GM19452 (cell line): ENCODE measurements around the gene VPS4A.
A peak's percentile ranks its signal among the peaks of the same experiment; 100 is the strongest.
"Not testable (repeated sequence)": the region's sequence is repeated elsewhere in the genome, so short reads cannot be mapped to it uniquely, and the experiment has no call there.

Experiments used
- ATAC-seq: cut with Tn5 transposase; IDR thresholded peaks from one replicate; pipeline ENCODE4 v1.9.1; 2021; ENCODE audit not compliant: unreplicated experiment

VPS4A gene

GRCh38 chr16:69326172-69326873 is 15.2 kb downstream of the VPS4A start:
- no peak for ATAC-seq

GRCh38 chr16:69327585-69328310 is 16.6 kb downstream of the VPS4A start:
- ATAC-seq = no peak

GRCh38 chr16:69328854-69329316 is 17.7 kb downstream of the VPS4A start:
- no peak for ATAC-seq

GRCh38 chr16:69329369-69330285 is 18.5 kb downstream of the VPS4A start:
- peak; percentile 26 for ATAC-seq

GRCh38 chr16:69330286-69331109 is 19.3 kb downstream of the VPS4A start, which contains the start of gene PDF:
Gene PDF, minus strand, starts transcription at chr16:69330588. Its CDS starts 18 bp downstream, at chr16:69330570.
- ATAC-seq = peak; percentile 92

GRCh38 chr16:69334696-69335095 is 23.5 kb downstream of the VPS4A start:
- no peak for ATAC-seq

- ATAC-seq = no peak
Observed at GRCh38 chr16:69338557-69339288, 27.6 kb downstream of the VPS4A start.

- peak; percentile 91 for ATAC-seq
Observed at GRCh38 chr16:69339289-69340094, 28.3 kb downstream of the VPS4A start, which contains the start of the genes COG8 and NIP7. Gene COG8, minus strand, starts transcription at chr16:69339564. Its CDS starts 12 bp downstream, at chr16:69339552. Gene NIP7, plus strand, starts transcription at chr16:69339772. Its CDS starts 58 bp downstream, at chr16:69339830.

GRCh38 chr16:69340095-69340644 is 29.0 kb downstream of the VPS4A start:
- ATAC-seq = no peak

GRCh38 chr16:69344171-69344570 is 33.0 kb downstream of the VPS4A start:
- no peak for ATAC-seq

- no peak for ATAC-seq
Observed at GRCh38 chr16:69345923-69346322, 34.8 kb downstream of the VPS4A start.

- no peak for ATAC-seq
Observed at GRCh38 chr16:69346683-69347082, 35.5 kb downstream of the VPS4A start.

- no peak for ATAC-seq
Observed at GRCh38 chr16:69348222-69348621, 37.1 kb downstream of the VPS4A start.

GRCh38 chr16:69349536-69349935 is 38.4 kb downstream of the VPS4A start:
- no peak for ATAC-seq

GRCh38 chr16:69350536-69351133 is 39.5 kb downstream of the VPS4A start:
- ATAC-seq = no peak

GRCh38 chr16:69351309-69352027 is 40.3 kb downstream of the VPS4A start, which contains the start of gene TMED6:
Gene TMED6, minus strand, starts transcription at chr16:69351786. Its CDS starts 33 bp downstream, at chr16:69351753.
- no peak for ATAC-seq

GRCh38 chr16:69360070-69360469 is 48.9 kb downstream of the VPS4A start:
- not testable (repeated sequence) for ATAC-seq
